Epidermal melanocyte (primary cell): Measurements from ENCODE around the gene ZNF488.

Experiments
- DNase-seq: peaks from one replicate; pipeline ENCODE4 v3.0.0; 2011; ENCODE audit warnings: low spot score; ENCODE audit not compliant: insufficient read length

Gene ZNF488

GRCh38 chr10:47332371-47332770 lies 51.7 kb downstream of the ZNF488 start:
- DNase-seq: no peak

GRCh38 chr10:47331954-47332353 lies 52.1 kb downstream of the ZNF488 start:
- no peak for DNase-seq

GRCh38 chr10:47331491-47331890 lies 52.6 kb downstream of the ZNF488 start:
- no peak for DNase-seq

- DNase-seq: no peak
Measured at GRCh38 chr10:47330804-47331203, 53.3 kb downstream of the ZNF488 start.

- no peak for DNase-seq
Measured at GRCh38 chr10:47330366-47330765, 53.7 kb downstream of the ZNF488 start.

- no peak for DNase-seq
Measured at GRCh38 chr10:47329855-47330254, 54.2 kb downstream of the ZNF488 start.

- DNase-seq: no peak
Measured at GRCh38 chr10:47326927-47327330, 57.2 kb downstream of the ZNF488 start.

GRCh38 chr10:47326306-47326926 lies 57.7 kb downstream of the ZNF488 start:
- DNase-seq: no peak

GRCh38 chr10:47325303-47326291 lies 58.5 kb downstream of the ZNF488 start:
- no peak for DNase-seq

GRCh38 chr10:47323636-47324296 lies 60.3 kb downstream of the ZNF488 start:
- DNase-seq: no peak

- DNase-seq: no peak
Measured at GRCh38 chr10:47323087-47323486, 61.0 kb downstream of the ZNF488 start.

GRCh38 chr10:47322300-47323061 lies 61.6 kb downstream of the ZNF488 start, which contains the start of gene GDF2:
TSS of gene GDF2 (plus strand) at chr10:47322454. CDS start at chr10:47322669, 215 bp downstream.
- no peak for DNase-seq

- DNase-seq: no peak
Measured at GRCh38 chr10:47321521-47322195, 62.4 kb downstream of the ZNF488 start.

GRCh38 chr10:47320812-47321211 lies 63.3 kb downstream of the ZNF488 start:
- DNase-seq: no peak

GRCh38 chr10:47319784-47320183 lies 64.3 kb downstream of the ZNF488 start:
- DNase-seq: no peak

GRCh38 chr10:47318706-47319105 lies 65.4 kb downstream of the ZNF488 start:
- DNase-seq: no peak

GRCh38 chr10:47317251-47317650 lies 66.8 kb downstream of the ZNF488 start:
- no peak for DNase-seq

GRCh38 chr10:47316131-47316530 lies 68.0 kb downstream of the ZNF488 start:
- DNase-seq: no peak
